PC-3 (cell line): Measurements from ENCODE around the gene MYO10. TPM values are rescaled to one million over a fixed set of nuclear protein-coding genes. Genes with fewer than 3 reads are reported as not detected.

Experiments
- ATAC-seq: fragments of 200-7000 bp; cut with Tn5 transposase; 2 replicates; pipeline ENCODE4 v1.9.1; 2020; ENCODE audit warnings: mild to moderate bottlenecking, moderate library complexity
- BruUV-seq: library from RNA; stranded (reverse); fragments of 400-500 nt; replicated peaks from 2 replicates; lab custom pipeline; 2021; lab: Mats Ljungman, UMichigan
- CTCF ChIA-PET: fragments of 300-600 bp; sonication (Branson Sonifier 250); formaldehyde crosslinking; loops from one replicate; lab custom pipeline; 2022; ENCODE audit warnings: antibody characterized with exemption; lab: Charles Lee
- POLR2A ChIA-PET: fragments of 300-600 bp; sonication (Branson Sonifier 250); formaldehyde crosslinking; loops from one replicate; lab custom pipeline; 2022; ENCODE audit warnings: antibody characterized with exemption; ENCODE audit not compliant: unreplicated experiment; lab: Charles Lee
- DNase-seq: peaks from one replicate; pipeline ENCODE4 v3.0.0-alpha.2; 2015
- H2AFZ ChIP-seq: fragments of 300-600 bp; sonication (generic); 2 replicates; pipeline ENCODE4 v1.6.0; 2016; ENCODE audit warnings: antibody characterized with exemption, low read length
- H3F3A ChIP-seq: fragments of 300-600 bp; sonication (generic); one replicate; pipeline ENCODE4 v1.6.0; 2017; ENCODE audit warnings: antibody characterized with exemption, low read length, control low read depth, mild to moderate bottlenecking; ENCODE audit not compliant: unreplicated experiment
- H3K27ac ChIP-seq: fragments of 300-600 bp; sonication (generic); 2 replicates; pipeline ENCODE4 v1.5.1; 2016; ENCODE audit warnings: mild to moderate bottlenecking, low read length
- H3K27me3 ChIP-seq: fragments of 300-600 bp; sonication (generic); 2 replicates; pipeline ENCODE4 v1.6.1; 2016; ENCODE audit warnings: low read length, mixed read lengths
- H3K36me3 ChIP-seq: fragments of 300-600 bp; sonication (generic); 2 replicates; pipeline ENCODE4 v1.6.1; 2016; ENCODE audit warnings: low read depth, mixed run types, low read length, mixed read lengths
- H3K4me1 ChIP-seq: fragments of 300-600 bp; sonication (generic); 2 replicates; pipeline ENCODE4 v1.5.1; 2016; ENCODE audit warnings: low read length; ENCODE audit not compliant: insufficient read depth
- H3K4me2 ChIP-seq: fragments of 300-600 bp; sonication (generic); 2 replicates; pipeline ENCODE4 v1.6.0; 2016; ENCODE audit warnings: low read length
- H3K4me3 ChIP-seq: fragments of 300-600 bp; sonication (generic); 2 replicates; pipeline ENCODE4 v1.5.1; 2016; ENCODE audit warnings: mild to moderate bottlenecking, low read length, mixed read lengths
- H3K79me2 ChIP-seq: fragments of 300-600 bp; sonication (generic); 2 replicates; pipeline ENCODE4 v1.6.1; 2017; ENCODE audit warnings: low read length, mixed read lengths
- H3K9ac ChIP-seq: fragments of 300-600 bp; sonication (generic); 2 replicates; pipeline ENCODE4 v1.6.0; 2016; ENCODE audit warnings: mild to moderate bottlenecking, low read length
- H3K9me2 ChIP-seq: fragments of 300-600 bp; sonication (generic); replicated peaks from 2 replicates; pipeline ENCODE4 v1.6.1; 2016; ENCODE audit warnings: mixed run types, low read length, mixed read lengths
- H3K9me3 ChIP-seq: fragments of 300-600 bp; sonication (generic); 2 replicates; pipeline ENCODE4 v1.6.1; 2016; ENCODE audit warnings: low read length, mixed read lengths
- H4K20me1 ChIP-seq: fragments of 300-600 bp; sonication (generic); 2 replicates; pipeline ENCODE4 v1.6.1; 2016; ENCODE audit warnings: low read length, mixed read lengths
- CTCF ChIP-seq: fragments of 300-600 bp; sonication (generic); conservative IDR thresholded peaks from 2 replicates; pipeline ENCODE4 v1.5.1; 2017; ENCODE audit warnings: antibody characterized with exemption, low read depth, mild to moderate bottlenecking, low read length
- EZH2 ChIP-seq: fragments of 300-600 bp; sonication (generic); IDR thresholded peaks from one replicate; pipeline ENCODE4 v1.6.1; 2017; ENCODE audit warnings: antibody characterized with exemption, mild to moderate bottlenecking, low read length; ENCODE audit not compliant: unreplicated experiment
- EZH2phosphoT487 ChIP-seq: fragments of 300-600 bp; sonication (generic); IDR thresholded peaks from 2 replicates; pipeline ENCODE4 v1.6.1; 2018; ENCODE audit warnings: mild to moderate bottlenecking, antibody characterized with exemption, low read length, borderline replicate concordance
- intact Hi-C: fragments of 100-400 bp; cut with micrococcal nuclease; formaldehyde crosslinking; loops from 2 replicates; pipeline ENCODE4 v1.9.0; 2023
- total RNA-seq: library from RNA; depleted of rRNA; stranded (reverse); fragments of >200 nt; gene quantifications from 2 replicates; pipeline ENCODE4 v1.2.3, GENCODE V29; 2014

Gene MYO10
- total RNA-seq, 1 experiment from 2014 or later, result 52.3 TPM

- Histone ChIP-seq H3K36me3 (peaks cover 37% of the 10 kb centered on the region), H3K4me2 (no peak overlapping the region), H3K9me2 (no peaks in the 10 kb centered on the region), H4K20me1 (no peaks in the 10 kb centered on the region), H3K27me3 (no peaks in the 10 kb centered on the region), H3K27ac (no peak overlapping the region), H3K4me3 (no peak overlapping the region), H3K9me3 (no peaks in the 10 kb centered on the region), H3K4me1 (no peaks in the 10 kb centered on the region), H3F3A (no peaks in the 10 kb centered on the region), H3K79me2 (no peaks in the 10 kb centered on the region), H3K9ac (no peak overlapping the region), H2AFZ (no peak overlapping the region)
- DNase-seq (no peak), ATAC-seq (no peak)
- intact Hi-C loops, result no loop called here
- TF ChIP-seq EZH2 (no peak), EZH2phosphoT487 (no peak)
- no TSS peak for BruUV-seq
- ChIA-PET CTCF (no interaction called here), POLR2A (no interaction called here)
Measured at GRCh38 chr5:16709691-16710433, 226.2 kb downstream of the MYO10 start.

DNA sequence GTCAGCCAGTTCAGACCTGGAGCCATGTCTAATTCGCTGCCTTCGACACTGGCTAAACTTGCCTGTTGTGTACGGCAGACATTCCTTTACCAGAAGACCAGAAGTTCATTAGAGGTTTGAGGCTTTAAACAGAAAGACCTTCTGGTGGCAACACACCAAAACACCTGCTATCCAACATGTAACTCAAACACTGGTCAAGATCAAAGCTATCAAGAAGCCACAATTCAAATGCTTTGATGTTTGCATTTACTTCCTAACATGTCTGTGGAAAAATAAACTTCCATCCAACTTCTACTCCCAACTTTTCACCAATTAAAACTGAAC lies 228.3 kb downstream of the MYO10 start:
- H2AFZ ChIP-seq, result no peak overlapping the region
- BruUV-seq, result no TSS peak
- no peak overlapping the region for H3K9ac ChIP-seq
- H3F3A ChIP-seq, result no peaks in the 10 kb centered on the region
- H3K27ac ChIP-seq, result no peak overlapping the region
- no peak overlapping the region for H3K4me2 ChIP-seq
- H3K27me3 ChIP-seq, result no peaks in the 10 kb centered on the region
- no peak for DNase-seq
- POLR2A ChIA-PET, result no interaction called here
- intact Hi-C loops, result no loop called here
- ATAC-seq, result no peak
- no peaks in the 10 kb centered on the region for H3K9me2 ChIP-seq
- H3K79me2 ChIP-seq, result no peaks in the 10 kb centered on the region
- no peaks in the 10 kb centered on the region for H3K4me1 ChIP-seq
- no peak overlapping the region for H3K4me3 ChIP-seq
- peaks cover 49% of the 10 kb centered on the region for H3K36me3 ChIP-seq
- CTCF ChIA-PET, result no interaction called here
- TF ChIP-seq EZH2phosphoT487, result no peak
- TF ChIP-seq CTCF, result no peak
- TF ChIP-seq EZH2, result no peak
- H4K20me1 ChIP-seq, result no peaks in the 10 kb centered on the region
- no peaks in the 10 kb centered on the region for H3K9me3 ChIP-seq

DNA sequence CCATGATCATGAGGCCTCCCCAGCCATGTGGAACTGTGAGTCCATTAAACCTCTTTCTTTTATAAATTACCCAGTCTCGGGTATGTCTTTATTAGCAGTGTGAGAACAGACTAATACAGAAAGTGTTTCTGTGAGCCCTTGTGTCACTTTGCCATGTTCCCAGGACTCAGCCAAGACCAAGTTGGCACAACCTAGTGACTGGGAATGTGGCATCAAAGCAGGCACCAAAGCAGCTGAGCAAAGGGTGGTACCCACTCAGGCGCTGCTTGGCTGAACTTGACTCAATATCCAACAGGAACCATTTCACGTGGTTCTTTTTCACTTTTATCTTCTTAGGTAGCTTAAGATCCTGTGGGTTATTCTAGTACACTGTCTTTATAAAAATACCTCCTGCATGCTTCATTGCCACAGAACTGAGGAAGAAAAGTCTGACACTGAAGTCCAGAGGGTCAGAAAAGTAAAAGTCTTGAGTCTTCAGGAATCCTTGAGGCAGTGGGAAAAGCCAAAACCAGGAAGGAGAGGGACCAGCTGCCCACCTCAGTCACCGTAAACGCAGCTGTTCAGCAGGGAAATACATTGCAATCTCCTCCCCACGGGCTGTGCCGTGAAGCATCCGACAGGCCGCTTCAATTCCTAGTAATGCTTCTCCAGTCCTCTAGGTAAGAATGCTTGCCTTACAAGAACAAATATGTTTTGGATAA lies 228.8 kb downstream of the MYO10 start:
- no peak overlapping the region for H2AFZ ChIP-seq
- BruUV-seq, result no TSS peak
- ChIA-PET CTCF (no interaction called here), POLR2A (no interaction called here)
- H3K9ac ChIP-seq, result no peak overlapping the region
- no peak overlapping the region for H3K27ac ChIP-seq
- no peak overlapping the region for H3K4me2 ChIP-seq
- no peak for TF ChIP-seq CTCF
- no peak for TF ChIP-seq EZH2phosphoT487
- TF ChIP-seq EZH2, result no peak
- H3F3A ChIP-seq, result no peaks in the 10 kb centered on the region
- no peak overlapping the region for H3K4me3 ChIP-seq
- no peaks in the 10 kb centered on the region for H3K4me1 ChIP-seq
- intact Hi-C loops, result no loop called here
- no peaks in the 10 kb centered on the region for H3K79me2 ChIP-seq
- DNase-seq (no peak), ATAC-seq (no peak)
- peaks cover 50% of the 10 kb centered on the region for H3K36me3 ChIP-seq
- no peaks in the 10 kb centered on the region for H4K20me1 ChIP-seq
- H3K27me3 ChIP-seq, result no peaks in the 10 kb centered on the region
- H3K9me3 ChIP-seq, result no peaks in the 10 kb centered on the region
- H3K9me2 ChIP-seq, result no peaks in the 10 kb centered on the region
